ENCODE measurements around the gene PRKX. TPM values are rescaled to one million over a fixed set of nuclear protein-coding genes. Genes with fewer than 3 reads are reported as not detected.
"Not testable (repeated sequence)": the region's sequence is repeated elsewhere in the genome, so short reads cannot be mapped to it uniquely, and the experiment has no call there.

The PRKX gene
- 10 to 100 TPM; 32.4 to 38.2 TPM for total RNA-seq

- no peaks in the 10 kb centered on the region for H3K9me3 ChIP-seq
- H3K9ac ChIP-seq (ENCODE audit: low read depth in 2 of 2, low read length in 2 of 2) = peak within 1 kb of the TSS; percentile 76 to 83
- no peaks in the 10 kb centered on the region for H3K4me1 ChIP-seq
- TF ChIP-seq CTCF (IDR thresholded peaks at IDR 0.05) = no peak
- intact Hi-C loops (cut with DNase I) = no loop called here
- DNase-seq = peak; percentile 77
- no peaks in the 10 kb centered on the region for H3K27me3 ChIP-seq
- peak within 1 kb of the TSS; percentile 66 for H3K27ac ChIP-seq
- peak within 1 kb of the TSS; percentile 88 for H3K4me3 ChIP-seq
- no peaks in the 10 kb centered on the region for H3K36me3 ChIP-seq
These were observed at the start of gene PRKX for GRCh38 chrX:3713225-3713936. PRKX (minus strand) TSS chrX:3713649; CDS start chrX:3713253, 396 bp downstream.

- no peak for TF ChIP-seq CTCF (IDR thresholded peaks at IDR 0.05)
- Histone ChIP-seq H3K9ac (ENCODE audit: low read depth in 2 of 2, low read length in 2 of 2) (no peak overlapping the region), H3K36me3 (no peaks in the 10 kb centered on the region), H3K27me3 (no peaks in the 10 kb centered on the region), H3K9me3 (no peaks in the 10 kb centered on the region), H3K27ac (no peak overlapping the region), H3K4me1 (no peaks in the 10 kb centered on the region), H3K4me3 (no peak overlapping the region)
- no peak for DNase-seq
- intact Hi-C loops (cut with DNase I) = no loop called here
These were observed 49.7 kb upstream of the PRKX start for GRCh38 chrX:3763111-3763510.

GRCh38 chrX:3757510-3758025, 44.1 kb upstream of the PRKX start:
- Histone ChIP-seq H3K36me3 (no peaks in the 10 kb centered on the region), H3K9me3 (no peaks in the 10 kb centered on the region), H3K4me3 (no peak overlapping the region), H3K27me3 (no peaks in the 10 kb centered on the region), H3K9ac (ENCODE audit: low read depth in 2 of 2, low read length in 2 of 2) (no peak overlapping the region), H3K27ac (no peak overlapping the region), H3K4me1 (no peaks in the 10 kb centered on the region)
- no peak for TF ChIP-seq CTCF (IDR thresholded peaks at IDR 0.05)
- no peak for DNase-seq
- intact Hi-C loops (cut with DNase I) = no loop called here

GRCh38 chrX:3748052-3748559, 34.7 kb upstream of the PRKX start:
- no peaks in the 10 kb centered on the region for H3K4me1 ChIP-seq
- DNase-seq = no peak
- intact Hi-C loops (cut with DNase I) = no loop called here
- H3K9ac ChIP-seq (ENCODE audit: low read depth in 2 of 2, low read length in 2 of 2) = no peak overlapping the region
- no peak for TF ChIP-seq CTCF (IDR thresholded peaks at IDR 0.05)
- H3K27ac ChIP-seq = no peak overlapping the region
- no peaks in the 10 kb centered on the region for H3K36me3 ChIP-seq
- no peaks in the 10 kb centered on the region for H3K27me3 ChIP-seq
- H3K4me3 ChIP-seq = no peak overlapping the region
- H3K9me3 ChIP-seq = no peaks in the 10 kb centered on the region

- no peak overlapping the region for H3K4me3 ChIP-seq
- no peak for TF ChIP-seq CTCF (IDR thresholded peaks at IDR 0.05)
- no peak overlapping the region for H3K27ac ChIP-seq
- H3K9ac ChIP-seq (ENCODE audit: low read depth in 2 of 2, low read length in 2 of 2) = no peak overlapping the region
- intact Hi-C loops (cut with DNase I) = no loop called here
- H3K9me3 ChIP-seq = no peaks in the 10 kb centered on the region
- H3K36me3 ChIP-seq = no peaks in the 10 kb centered on the region
- no peaks in the 10 kb centered on the region for H3K27me3 ChIP-seq
- DNase-seq = peak; percentile 23
- H3K4me1 ChIP-seq = no peaks in the 10 kb centered on the region
These were observed 30.5 kb upstream of the PRKX start for GRCh38 chrX:3743801-3744439.

GRCh38 chrX:3740946-3741345, 27.5 kb upstream of the PRKX start:
- H3K4me1 ChIP-seq; H3K9me3 ChIP-seq; intact Hi-C loops (cut with DNase I); H3K9ac ChIP-seq (ENCODE audit: low read depth in 2 of 2, low read length in 2 of 2); H3K36me3 ChIP-seq; H3K27me3 ChIP-seq; H3K4me3 ChIP-seq; DNase-seq; H3K27ac ChIP-seq: not testable (repeated sequence)
